ENCODE data around the gene DPH2. TPM values are rescaled to one million over a fixed set of nuclear protein-coding genes. Genes with fewer than 3 reads are reported as not detected.
A peak's percentile ranks its signal among the peaks of the same experiment; 100 is the strongest.

Gene DPH2
- polyA plus RNA-seq, 1 experiment: 35.3 TPM

GRCh38 chr1:43930949-43931275, 38.9 kb upstream of the DPH2 start:
- H3K36me3 ChIP-seq (ENCODE audit: control insufficient read depth, insufficient read depth, low read length): peaks cover 2% of the 10 kb centered on the region
- no peaks in the 10 kb centered on the region for H3K27me3 ChIP-seq (ENCODE audit: control insufficient read depth, insufficient read depth, low read length)
- DNase-seq (ENCODE audit: low read depth): no peak
- TF ChIP-seq CTCF (IDR thresholded peaks at IDR 0.05; ENCODE audit: insufficient read depth, low read depth, low read length): no peak
- ChIA-PET CTCF (interaction anchor here (0.6 to 1.2 kb wide), 4 partner anchors 15 to 168 kb away, joined by 3 to 4 read pairs (median 4); no protein-coding TSS in a partner anchor), POLR2A (no interaction called here)
- no peak overlapping the region for H3K4me3 ChIP-seq (ENCODE audit: low read depth, low read length)

- no peaks in the 10 kb centered on the region for H3K27me3 ChIP-seq (ENCODE audit: control insufficient read depth, insufficient read depth, low read length)
- ChIA-PET POLR2A (no interaction called here), CTCF (interaction anchor here (3.4 to 8.7 kb wide), 3 partner anchors 7 to 165 kb away, joined by 29 to 365 read pairs (median 33); no protein-coding TSS in a partner anchor)
- DNase-seq (ENCODE audit: low read depth): no peak
- H3K4me3 ChIP-seq (ENCODE audit: low read depth, low read length): no peak overlapping the region
- no peak for TF ChIP-seq CTCF (IDR thresholded peaks at IDR 0.05; ENCODE audit: insufficient read depth, low read depth, low read length)
- H3K36me3 ChIP-seq (ENCODE audit: control insufficient read depth, insufficient read depth, low read length): peaks cover 2% of the 10 kb centered on the region
Measured at GRCh38 chr1:43931711-43932660, 37.8 kb upstream of the DPH2 start.

GRCh38 chr1:43932786-43933385, 36.9 kb upstream of the DPH2 start:
- POLR2A ChIA-PET: no interaction called here
- Histone ChIP-seq H3K4me3 (ENCODE audit: low read depth, low read length) (peak overlapping the region; percentile 39), H3K36me3 (ENCODE audit: control insufficient read depth, insufficient read depth, low read length) (peaks cover 2% of the 10 kb centered on the region), H3K27me3 (ENCODE audit: control insufficient read depth, insufficient read depth, low read length) (no peaks in the 10 kb centered on the region)
- no peak for TF ChIP-seq CTCF (IDR thresholded peaks at IDR 0.05; ENCODE audit: insufficient read depth, low read depth, low read length)
- no peak for DNase-seq (ENCODE audit: low read depth)
- CTCF ChIA-PET: interaction anchor here (0.6 to 8.7 kb wide), 10 partner anchors 8 to 179 kb away, joined by 3 to 365 read pairs (median 26); no protein-coding TSS in a partner anchor

- POLR2A ChIA-PET: no interaction called here
Measured at GRCh38 chr1:43933386-43934100, 36.3 kb upstream of the DPH2 start, which contains the start of gene ARTN. TSS of gene ARTN (plus strand) at chr1:43933801. CDS start at chr1:43935657, 1,856 bp downstream.

More at GRCh38 chr1:43933386-43934100, 36.3 kb upstream of the DPH2 start, which contains the start of gene ARTN:
- CTCF ChIA-PET: interaction anchor here (0.6 to 8.7 kb wide), 36 partner anchors 9 to 396 kb away, joined by 3 to 365 read pairs (median 8); partner anchors contain the start of gene IPO13
- Histone ChIP-seq H3K36me3 (ENCODE audit: control insufficient read depth, insufficient read depth, low read length) (peaks cover 2% of the 10 kb centered on the region), H3K27me3 (ENCODE audit: control insufficient read depth, insufficient read depth, low read length) (no peaks in the 10 kb centered on the region), H3K4me3 (ENCODE audit: low read depth, low read length) (peak within 1 kb of the TSS; percentile 39)
- DNase-seq (ENCODE audit: low read depth): no peak
- TF ChIP-seq CTCF (IDR thresholded peaks at IDR 0.05; ENCODE audit: insufficient read depth, low read depth, low read length): no peak
